Mammary epithelial cell (primary cell): ENCODE measurements around the gene MAPK8IP3.

Experiments
- CTCF ChIP-seq, 2 donors: IDR thresholded peaks in 1 of 2; conservative IDR thresholded peaks in 1 of 2; 2 replicates each; pipeline ENCODE4 v1.5.1; 2011 to 2012; ENCODE audit warnings: inconsistent platforms in 2 of 2, low read length in 2 of 2, mild to moderate bottlenecking in 2 of 2, control low read depth in 1 of 2, low read depth in 1 of 2; ENCODE audit not compliant: insufficient read depth in 1 of 2; ENCODE audit errors: extremely low read depth in 1 of 2
- EZH2 ChIP-seq: IDR thresholded peaks from 2 replicates; pipeline ENCODE4 v1.6.1; 2012; ENCODE audit warnings: low read length, inconsistent platforms, borderline replicate concordance

GRCh38 chr16:1734123-1734522, 28.1 kb downstream of the MAPK8IP3 start:
- TF ChIP-seq CTCF (conservative IDR thresholded peaks at IDR 0.05 in 1 of 2, IDR thresholded peaks at IDR 0.05 in 1 of 2; ENCODE audit: extremely low read depth in 1 of 2, insufficient read depth in 1 of 2, low read depth in 1 of 2, low read length in 2 of 2), result no peak
- TF ChIP-seq EZH2, result no peak
